Vagina (tissue), 2 donors: ENCODE measurements around the gene PHACTR3. TPM values are rescaled to one million over a fixed set of nuclear protein-coding genes. Genes with fewer than 3 reads are reported as not detected.

Experiments used
- DNase-seq, 2 donors: peaks; one replicate each; pipeline ENCODE4 v3.0.0-alpha.2; 2017; ENCODE audit errors: extremely low spot score in 2 of 2
- H3K27ac ChIP-seq: fragments of 200-600 bp; sonication (generic); one replicate; pipeline ENCODE4 v1.5.1; 2019
- H3K27me3 ChIP-seq: fragments of 200-600 bp; sonication (generic); one replicate; pipeline ENCODE4 v1.5.1; 2019
- H3K36me3 ChIP-seq, 2 donors: fragments of 200-600 bp; sonication (generic); one replicate each; pipeline ENCODE4 v1.5.1; 2017 to 2019
- H3K4me1 ChIP-seq: fragments of 200-600 bp; sonication (generic); one replicate; pipeline ENCODE4 v1.5.1; 2019
- H3K4me3 ChIP-seq, 2 donors: fragments of 200-600 bp; sonication (generic); 1 replicate in 1 of 2; 2 replicates in 1 of 2; pipeline ENCODE4 v1.5.1; 2016 to 2019
- H3K9me3 ChIP-seq: fragments of 200-600 bp; sonication (generic); one replicate; pipeline ENCODE4 v1.5.1; 2019
- CTCF ChIP-seq, 3 experiments: fragments of 450-650 bp in 2 of 3; fragments of 200-600 bp in 1 of 3; sonication (generic) in 1 of 3; IDR thresholded peaks; one replicate each; pipeline ENCODE4 v1.5.1; 2017 to 2019; ENCODE audit warnings: antibody characterized with exemption in 3 of 3, mild to moderate bottlenecking in 2 of 3, moderate library complexity in 2 of 3
- POLR2A ChIP-seq, 2 donors: fragments of 450-650 bp; IDR thresholded peaks; one replicate each; pipeline ENCODE4 v1.6.1; 2017; ENCODE audit warnings: antibody characterized with exemption in 2 of 2, mild to moderate bottlenecking in 2 of 2, moderate library complexity in 2 of 2
- POLR2AphosphoS5 ChIP-seq, 2 donors: sonication (generic); formaldehyde crosslinking; IDR thresholded peaks; one replicate each; pipeline ENCODE4 v1.9.0; 2017; ENCODE audit warnings: antibody characterized with exemption in 2 of 2, mild to moderate bottlenecking in 2 of 2, low read depth in 1 of 2; ENCODE audit not compliant: insufficient read depth in 1 of 2
- intact Hi-C: fragments of 100-400 bp; cut with DNase I; formaldehyde crosslinking; loops from one replicate; pipeline ENCODE4 v1.15.1; 2023
- total RNA-seq: library from RNA; depleted of rRNA; stranded (reverse); fragments of >200 nt; gene quantifications from one replicate; pipeline ENCODE4 v1.2.3, GENCODE V29; 2016

The PHACTR3 gene
- total RNA-seq, 1 donor from 2014 or later, result 8.3 TPM

- no peak for DNase-seq
- no peak for TF ChIP-seq POLR2AphosphoS5 (IDR thresholded peaks at IDR 0.05; ENCODE audit: insufficient read depth in 1 of 2, low read depth in 1 of 2)
- TF ChIP-seq POLR2A (IDR thresholded peaks at IDR 0.05), result no peak
- TF ChIP-seq CTCF (IDR thresholded peaks at IDR 0.05), result no peak
- no peaks in the 10 kb centered on the region for H3K9me3 ChIP-seq
- peaks cover 12% of the 10 kb centered on the region for H3K4me1 ChIP-seq
- intact Hi-C loops, result no loop called here
- no peak overlapping the region for H3K4me3 ChIP-seq
- no peak overlapping the region for H3K27ac ChIP-seq
- H3K27me3 ChIP-seq, result no peaks in the 10 kb centered on the region
- H3K36me3 ChIP-seq, result no peaks in the 10 kb centered on the region
These were observed 147.8 kb downstream of the PHACTR3 start for GRCh38 chr20:59752101-59752586.

- no peak overlapping the region for H3K4me3 ChIP-seq
- H3K36me3 ChIP-seq, result no peaks in the 10 kb centered on the region
- no peak for TF ChIP-seq POLR2A (IDR thresholded peaks at IDR 0.05)
- TF ChIP-seq CTCF (IDR thresholded peaks at IDR 0.05), result no peak
- no peak for TF ChIP-seq POLR2AphosphoS5 (IDR thresholded peaks at IDR 0.05; ENCODE audit: insufficient read depth in 1 of 2, low read depth in 1 of 2)
- H3K9me3 ChIP-seq, result no peaks in the 10 kb centered on the region
- no peak overlapping the region for H3K27ac ChIP-seq
- no peaks in the 10 kb centered on the region for H3K27me3 ChIP-seq
- H3K4me1 ChIP-seq, result peaks cover 12% of the 10 kb centered on the region
- no peak for DNase-seq
- intact Hi-C loops, result no loop called here
These were observed 148.5 kb downstream of the PHACTR3 start for GRCh38 chr20:59752704-59753460.

GRCh38 chr20:59753836-59754235 is 149.5 kb downstream of the PHACTR3 start:
- no peak overlapping the region for H3K4me3 ChIP-seq
- peaks cover 10% of the 10 kb centered on the region for H3K4me1 ChIP-seq
- no peak for DNase-seq
- no peak overlapping the region for H3K27ac ChIP-seq
- intact Hi-C loops, result no loop called here
- no peaks in the 10 kb centered on the region for H3K9me3 ChIP-seq
- H3K27me3 ChIP-seq, result no peaks in the 10 kb centered on the region
- no peak for TF ChIP-seq POLR2A (IDR thresholded peaks at IDR 0.05)
- TF ChIP-seq POLR2AphosphoS5 (IDR thresholded peaks at IDR 0.05; ENCODE audit: insufficient read depth in 1 of 2, low read depth in 1 of 2), result no peak
- no peak for TF ChIP-seq CTCF (IDR thresholded peaks at IDR 0.05)
- H3K36me3 ChIP-seq, result no peaks in the 10 kb centered on the region

GRCh38 chr20:59754551-59754950 is 150.2 kb downstream of the PHACTR3 start:
- no peak for DNase-seq
- Histone ChIP-seq H3K4me1 (peaks cover 3% of the 10 kb centered on the region), H3K4me3 (no peak overlapping the region), H3K36me3 (no peaks in the 10 kb centered on the region), H3K27ac (no peak overlapping the region), H3K27me3 (no peaks in the 10 kb centered on the region), H3K9me3 (no peaks in the 10 kb centered on the region)
- intact Hi-C loops, result no loop called here
- TF ChIP-seq POLR2A (IDR thresholded peaks at IDR 0.05) (no peak), POLR2AphosphoS5 (IDR thresholded peaks at IDR 0.05; ENCODE audit: insufficient read depth in 1 of 2, low read depth in 1 of 2) (no peak), CTCF (IDR thresholded peaks at IDR 0.05) (no peak)

GRCh38 chr20:59756241-59756640 is 151.9 kb downstream of the PHACTR3 start:
- no peaks in the 10 kb centered on the region for H3K36me3 ChIP-seq
- no peaks in the 10 kb centered on the region for H3K27me3 ChIP-seq
- no peak for DNase-seq
- H3K27ac ChIP-seq, result no peak overlapping the region
- intact Hi-C loops, result no loop called here
- no peaks in the 10 kb centered on the region for H3K9me3 ChIP-seq
- H3K4me1 ChIP-seq, result no peaks in the 10 kb centered on the region
- no peak for TF ChIP-seq CTCF (IDR thresholded peaks at IDR 0.05)
- no peak for TF ChIP-seq POLR2A (IDR thresholded peaks at IDR 0.05)
- no peak for TF ChIP-seq POLR2AphosphoS5 (IDR thresholded peaks at IDR 0.05; ENCODE audit: insufficient read depth in 1 of 2, low read depth in 1 of 2)
- no peak overlapping the region for H3K4me3 ChIP-seq
